T-helper 1 cell treated with Interleukin-12 subunit alpha and Interleukin-12 subunit beta and Interleukin-4 antibody, amounts not matched to agents 30 ng/mL and 1 ng/mL, for 36 hours (primary cell): ENCODE data around the gene CST3. TPM values are rescaled to one million over a fixed set of nuclear protein-coding genes. Genes with fewer than 3 reads are reported as not detected.
"Not testable (repeated sequence)": the region's sequence is repeated elsewhere in the genome, so short reads cannot be mapped to it uniquely, and the experiment has no call there.

Experiments used
- intact Hi-C: fragments of 100-400 bp; cut with micrococcal nuclease; formaldehyde crosslinking; loops from one replicate; pipeline ENCODE4 v1.15.1; 2024
- total RNA-seq: library from RNA; stranded (reverse); gene quantifications from 2 replicates; pipeline ENCODE4 v1.2.3, GENCODE V29; 2022

CST3 gene
- total RNA-seq, result 0.59 and 0.83 TPM in 2 replicates

GRCh38 chr20:23637282-23638221 lies at the start of gene CST3:
Gene CST3, minus strand, starts transcription at chr20:23637955. Its CDS starts 93 bp downstream, at chr20:23637862.
- intact Hi-C loops, result no loop called here

- intact Hi-C loops, result no loop called here
Measured at GRCh38 chr20:23686046-23686750, 48.4 kb upstream of the CST3 start.

GRCh38 chr20:23685529-23685896 lies 47.8 kb upstream of the CST3 start:
- intact Hi-C loops, result not testable (repeated sequence)

- intact Hi-C loops, result no loop called here
Measured at GRCh38 chr20:23684261-23684660, 46.5 kb upstream of the CST3 start.

- intact Hi-C loops, result no loop called here
Measured at GRCh38 chr20:23683807-23684206, 46.1 kb upstream of the CST3 start.

GRCh38 chr20:23683281-23683680 lies 45.5 kb upstream of the CST3 start:
- intact Hi-C loops, result no loop called here

GRCh38 chr20:23680146-23680545 lies 42.4 kb upstream of the CST3 start:
- intact Hi-C loops, result no loop called here

GRCh38 chr20:23679133-23680092 lies 41.7 kb upstream of the CST3 start:
- intact Hi-C loops, result no loop called here

- intact Hi-C loops, result no loop called here
Measured at GRCh38 chr20:23673209-23673608, 35.5 kb upstream of the CST3 start.

GRCh38 chr20:23672158-23672557 lies 34.4 kb upstream of the CST3 start:
- intact Hi-C loops, result no loop called here

GRCh38 chr20:23671479-23671878 lies 33.7 kb upstream of the CST3 start:
- intact Hi-C loops, result no loop called here

- intact Hi-C loops, result no loop called here
Measured at GRCh38 chr20:23670361-23670760, 32.6 kb upstream of the CST3 start.

GRCh38 chr20:23669866-23670265 lies 32.1 kb upstream of the CST3 start:
- intact Hi-C loops, result no loop called here

GRCh38 chr20:23669327-23669726 lies 31.6 kb upstream of the CST3 start:
- intact Hi-C loops, result no loop called here

- intact Hi-C loops, result loop anchor here (1.0 kb wide), 1 partner anchor 227 kb away; no protein-coding TSS in a partner anchor
Measured at GRCh38 chr20:23668477-23668951, 30.8 kb upstream of the CST3 start.

- intact Hi-C loops, result loop anchor here (1.0 kb wide), 1 partner anchor 226 kb away; no protein-coding TSS in a partner anchor
Measured at GRCh38 chr20:23667666-23668065, 29.9 kb upstream of the CST3 start.

GRCh38 chr20:23666698-23667097 lies 28.9 kb upstream of the CST3 start:
- intact Hi-C loops, result no loop called here

- intact Hi-C loops, result no loop called here
Measured at GRCh38 chr20:23666189-23666588, 28.4 kb upstream of the CST3 start.

- intact Hi-C loops, result no loop called here
Measured at GRCh38 chr20:23664954-23665353, 27.2 kb upstream of the CST3 start.

- intact Hi-C loops, result not testable (repeated sequence)
Measured at GRCh38 chr20:23664046-23664445, 26.3 kb upstream of the CST3 start.

- intact Hi-C loops, result no loop called here
Measured at GRCh38 chr20:23663180-23663579, 25.4 kb upstream of the CST3 start.
